B cell (primary cell): ENCODE measurements around the gene HTR2A.

Source experiments
- CTCF ChIP-seq: fragments of 200-600 bp; IDR thresholded peaks from one replicate; pipeline ENCODE4 v1.8.0; 2022; ENCODE audit warnings: antibody characterized with exemption, mild to moderate bottlenecking
- EZH2 ChIP-seq: IDR thresholded peaks from 2 replicates; pipeline ENCODE4 v1.6.1; 2012; ENCODE audit warnings: borderline replicate concordance, low read depth, mild to moderate bottlenecking, moderate library complexity, low read length; ENCODE audit not compliant: insufficient read depth, poor library complexity, severe bottlenecking

- TF ChIP-seq EZH2 (no peak), CTCF (no peak)
Observed at GRCh38 chr13:46860722-46861121, 36.1 kb downstream of the HTR2A start.
